IgD-negative memory B cell (primary cell): ENCODE measurements around the gene RADIL. TPM values are rescaled to one million over a fixed set of nuclear protein-coding genes. Genes with fewer than 3 reads are reported as not detected.
A peak's percentile ranks its signal among the peaks of the same experiment; 100 is the strongest.
"Not testable (repeated sequence)": the region's sequence is repeated elsewhere in the genome, so short reads cannot be mapped to it uniquely, and the experiment has no call there.

Experiments
- H3K27ac Mint-ChIP-seq, 3 donors: one replicate each; pipeline ENCODE4 v1.8.0; 2020 to 2022; ENCODE audit warnings: mild to moderate bottlenecking in 3 of 3, mixed read lengths in 3 of 3, moderate library complexity in 1 of 3
- H3K27me3 Mint-ChIP-seq: one replicate; pipeline ENCODE4 v1.8.0; 2021; ENCODE audit warnings: mixed read lengths
- H3K36me3 Mint-ChIP-seq: one replicate; pipeline ENCODE4 v1.8.0; 2020; ENCODE audit warnings: mild to moderate bottlenecking, mixed read lengths
- H3K4me1 Mint-ChIP-seq, 3 donors: one replicate each; pipeline ENCODE4 v1.8.0; 2020 to 2022; ENCODE audit warnings: mixed read lengths in 3 of 3, mild to moderate bottlenecking in 1 of 3
- H3K4me3 Mint-ChIP-seq, 4 donors: one replicate each; pipeline ENCODE4 v1.8.0; 2020 to 2022; ENCODE audit warnings: mild to moderate bottlenecking in 4 of 4, mixed read lengths in 4 of 4, moderate library complexity in 3 of 4
- H3K9me3 Mint-ChIP-seq, 3 donors: one replicate each; pipeline ENCODE4 v1.8.0; 2020 to 2021; ENCODE audit warnings: mixed read lengths in 3 of 3, mild to moderate bottlenecking in 1 of 3
- polyA plus RNA-seq: library from polyadenylated mRNA; unstranded; fragments of 300-500 nt; fragmentation: Illumina TruSeq; gene quantifications from one replicate; pipeline ENCODE4 v1.2.3, GENCODE V29; 2021

The RADIL gene
- polyA plus RNA-seq, 1 donor from 2014 or later: not detected

DNA sequence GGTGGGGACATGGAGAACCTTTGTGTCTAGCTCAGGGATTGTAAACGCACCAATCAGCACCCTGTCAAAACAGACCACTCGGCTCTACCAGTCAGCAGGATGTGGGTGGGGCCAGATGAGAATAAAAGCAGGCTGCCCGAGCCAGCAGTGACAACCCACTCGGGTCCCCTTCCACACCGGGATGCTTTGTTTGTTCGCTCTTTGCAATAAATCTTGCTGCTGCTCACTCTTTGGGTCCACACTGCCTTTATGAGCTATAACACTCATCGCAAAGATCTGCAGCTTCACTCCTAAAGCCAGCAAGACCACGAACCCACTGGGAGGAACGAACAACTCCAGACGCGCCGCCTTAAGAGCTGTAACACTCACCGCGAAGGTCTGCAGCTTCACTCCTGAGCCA, 89.3 kb downstream of the RADIL start:
- not testable (repeated sequence) for H3K4me3 Mint-ChIP-seq, H3K27ac Mint-ChIP-seq, H3K27me3 Mint-ChIP-seq, H3K36me3 Mint-ChIP-seq, H3K4me1 Mint-ChIP-seq, H3K9me3 Mint-ChIP-seq

DNA sequence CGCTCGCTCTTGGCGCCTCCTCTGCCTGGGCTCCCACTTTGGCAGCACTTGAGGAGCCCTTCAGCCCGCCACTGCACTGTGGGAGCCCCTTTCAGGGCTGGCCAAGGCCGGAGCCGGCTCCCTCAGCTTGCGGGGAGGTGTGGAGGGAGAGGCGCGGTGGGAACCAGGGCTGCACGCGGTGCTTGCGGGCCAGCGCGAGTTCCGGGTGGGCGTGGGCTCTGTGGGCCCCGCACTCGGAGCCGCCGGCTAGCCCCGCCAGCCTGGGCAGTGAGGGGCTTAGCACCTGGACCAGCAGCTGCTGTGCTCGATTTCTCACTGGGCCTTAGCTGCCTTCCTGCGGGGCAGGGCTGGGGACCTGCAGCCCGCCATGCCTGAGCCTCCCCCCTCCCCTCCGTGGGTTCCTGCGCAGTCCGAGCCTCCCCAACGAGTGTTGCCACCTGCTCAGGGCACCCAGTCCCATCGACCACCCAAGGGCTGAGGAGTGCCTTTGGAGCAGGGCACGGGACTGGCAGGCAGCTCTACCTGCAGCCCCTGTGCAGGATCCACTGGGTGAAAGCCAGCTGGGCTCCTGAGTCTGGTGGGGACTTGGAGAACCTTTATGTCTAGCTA, 90.0 kb downstream of the RADIL start:
- not testable (repeated sequence) for H3K36me3 Mint-ChIP-seq, H3K9me3 Mint-ChIP-seq, H3K4me1 Mint-ChIP-seq, H3K4me3 Mint-ChIP-seq, H3K27ac Mint-ChIP-seq, H3K27me3 Mint-ChIP-seq

DNA sequence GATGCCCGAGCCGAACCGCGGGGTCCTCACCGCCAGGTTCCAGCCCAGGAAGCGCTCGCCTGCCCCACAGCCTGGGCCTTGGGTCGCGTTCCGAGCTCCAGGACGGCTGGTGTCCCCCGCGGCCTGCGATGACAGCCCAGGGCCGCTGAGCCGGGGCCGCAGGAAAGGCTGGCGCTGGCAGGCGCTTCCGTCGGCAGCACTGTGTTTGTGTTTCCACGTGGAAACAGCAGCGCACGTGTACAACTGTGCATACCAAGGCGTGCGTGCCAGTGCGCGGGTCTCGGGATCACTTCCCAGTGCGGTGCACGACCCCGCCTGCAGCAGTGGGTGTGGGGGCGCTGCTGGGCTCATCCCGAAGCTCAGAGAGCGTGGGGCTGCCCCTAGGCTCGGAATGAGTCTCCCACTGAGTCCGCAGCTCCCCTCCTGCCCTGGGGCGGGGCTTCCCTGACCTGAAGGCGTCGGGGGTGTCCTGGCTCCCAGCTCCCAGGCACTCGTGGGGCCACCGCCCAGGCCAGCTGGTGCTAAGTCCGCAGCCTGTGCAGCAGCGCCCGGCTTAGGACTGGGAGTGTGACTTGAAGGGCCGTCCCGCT, 90.9 kb downstream of the RADIL start:
- Mint-ChIP-seq H3K27me3 (no peaks in the 10 kb centered on the region), H3K4me3 (peak overlapping the region in 1 of 4 donors; percentile 34), H3K4me1 (no peaks in the 10 kb centered on the region), H3K9me3 (no peaks in the 10 kb centered on the region), H3K27ac (no peak overlapping the region), H3K36me3 (peaks cover 3% of the 10 kb centered on the region)

DNA sequence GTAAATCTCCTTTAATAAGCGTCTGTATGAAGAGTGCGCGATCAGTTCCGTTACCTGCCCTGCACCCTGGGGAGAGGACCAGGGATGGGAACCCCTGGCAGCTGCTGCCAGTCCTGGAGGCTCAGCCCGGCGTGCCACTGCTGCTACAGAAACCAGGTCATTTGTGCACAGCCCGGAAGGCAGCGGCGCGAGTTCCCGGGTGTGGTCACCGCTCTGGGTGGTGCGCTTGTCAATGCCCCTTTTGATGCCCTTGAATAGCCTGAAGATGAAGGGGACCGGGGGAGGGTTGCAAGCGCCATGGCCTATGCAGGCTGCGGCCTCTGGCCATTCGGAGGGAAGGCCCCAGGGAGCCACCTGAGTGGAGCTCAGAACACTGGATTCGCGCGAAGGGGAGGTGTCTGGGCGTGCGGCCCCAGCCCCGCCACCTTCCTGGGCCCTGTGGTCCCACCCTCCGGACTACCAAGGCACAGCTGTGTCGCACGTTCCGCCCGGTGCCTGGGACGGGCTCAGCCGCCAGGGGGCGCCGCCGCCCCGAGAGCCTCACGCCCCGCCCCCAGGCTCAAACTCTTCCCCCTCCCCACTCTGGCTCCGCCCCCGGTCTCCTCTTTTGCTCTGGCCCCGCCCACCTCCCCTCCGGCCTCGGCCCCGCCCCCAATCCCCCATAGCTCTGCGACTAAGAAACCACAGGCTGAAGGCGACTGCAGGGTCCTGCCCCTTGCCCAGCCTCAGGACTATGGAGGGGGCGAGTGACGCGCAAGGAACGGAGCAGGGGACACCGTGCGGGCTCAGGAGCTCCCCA, 91.6 kb downstream of the RADIL start:
- Mint-ChIP-seq H3K4me3 (peak overlapping the region in 1 of 4 donors; percentile 34), H3K4me1 (no peaks in the 10 kb centered on the region), H3K9me3 (no peaks in the 10 kb centered on the region), H3K36me3 (peaks cover 3% of the 10 kb centered on the region), H3K27ac (no peak overlapping the region), H3K27me3 (no peaks in the 10 kb centered on the region)

DNA sequence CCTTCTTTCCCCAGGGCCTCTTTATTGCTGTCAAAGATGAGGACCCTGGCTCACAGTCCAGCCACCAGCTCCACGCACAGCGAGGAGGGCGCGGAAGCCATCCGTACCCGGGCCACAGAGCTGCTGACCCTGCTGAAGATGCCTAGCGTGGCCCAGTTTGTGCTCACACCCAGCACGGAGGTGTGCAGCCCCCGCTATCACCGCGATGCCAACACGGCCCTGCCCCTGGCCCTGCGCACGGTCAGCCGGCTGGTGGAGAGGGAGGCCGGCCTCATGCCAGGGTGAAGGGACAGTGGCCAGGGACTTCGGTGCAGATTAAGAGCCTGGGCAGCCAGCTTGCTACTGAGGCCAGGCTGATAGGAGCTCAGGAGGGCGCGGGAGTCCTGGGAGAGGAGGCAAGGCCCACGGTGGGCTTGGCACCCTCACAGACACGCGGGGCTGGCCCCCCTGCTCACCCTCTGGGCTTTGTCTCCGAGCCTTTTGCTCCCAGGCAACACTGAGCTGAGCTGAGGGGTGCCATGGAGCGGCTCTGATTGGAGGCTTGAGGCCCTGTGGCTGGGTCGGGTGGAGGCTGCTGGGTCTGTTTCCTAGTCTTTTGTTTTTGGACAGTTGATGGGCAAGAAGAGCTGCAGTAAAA, 92.3 kb downstream of the RADIL start:
- Mint-ChIP-seq H3K27me3 (no peaks in the 10 kb centered on the region), H3K27ac (no peak overlapping the region)

DNA sequence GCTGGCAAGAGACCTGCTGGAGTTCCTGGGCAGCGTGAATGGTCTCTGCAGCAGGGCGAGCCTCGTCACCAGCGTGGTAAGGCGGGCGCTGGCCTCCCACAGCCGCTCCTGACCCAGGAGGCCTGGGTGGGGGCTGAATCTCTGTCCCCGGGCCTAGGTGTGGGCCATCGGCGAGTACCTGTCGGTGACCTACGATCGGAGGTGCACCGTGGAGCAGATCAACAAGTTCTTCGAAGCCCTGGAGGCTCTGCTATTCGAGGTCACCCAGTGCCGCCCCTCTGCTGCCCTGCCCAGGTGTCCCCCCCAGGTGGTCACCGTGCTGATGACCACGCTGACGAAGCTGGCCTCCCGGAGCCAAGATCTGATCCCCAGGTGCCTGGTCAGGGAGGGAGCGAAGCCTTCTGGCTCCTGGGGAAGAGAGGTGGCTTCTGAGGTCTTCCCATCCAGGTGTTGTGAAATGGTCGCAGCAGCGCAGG, 93.0 kb downstream of the RADIL start:
- Mint-ChIP-seq H3K9me3 (no peaks in the 10 kb centered on the region), H3K36me3 (peaks cover 3% of the 10 kb centered on the region), H3K27me3 (no peaks in the 10 kb centered on the region), H3K4me3 (peak overlapping the region in 1 of 4 donors; percentile 68), H3K4me1 (no peaks in the 10 kb centered on the region), H3K27ac (no peak overlapping the region)

More for the DNA sequence above, 92.3 kb downstream of the RADIL start:
- H3K9me3 Mint-ChIP-seq: no peaks in the 10 kb centered on the region
- H3K4me3 Mint-ChIP-seq: no peak overlapping the region
- peaks cover 3% of the 10 kb centered on the region for H3K36me3 Mint-ChIP-seq
- H3K4me1 Mint-ChIP-seq: no peaks in the 10 kb centered on the region

DNA sequence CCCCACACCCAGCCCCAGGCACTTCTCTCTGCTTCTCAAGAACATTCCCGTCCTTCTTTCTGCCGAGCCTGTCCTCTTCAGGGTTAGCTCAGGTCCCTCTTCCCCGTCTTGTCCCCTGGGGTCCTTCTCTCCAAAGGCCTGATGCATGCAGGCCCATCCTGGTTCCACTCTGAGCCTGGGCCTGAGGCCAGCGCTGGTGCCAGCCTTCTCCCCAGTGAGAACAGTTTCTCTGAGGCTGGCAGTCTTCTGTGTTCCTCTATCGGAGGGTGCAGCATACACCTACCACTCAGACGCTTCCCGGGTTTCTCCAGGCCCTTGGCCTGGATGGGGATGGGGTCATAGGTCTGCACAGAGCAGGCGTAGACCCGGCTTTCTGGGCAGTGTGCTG, 93.4 kb downstream of the RADIL start:
- Mint-ChIP-seq H3K4me3 (no peak overlapping the region), H3K27ac (no peak overlapping the region), H3K4me1 (no peaks in the 10 kb centered on the region), H3K27me3 (no peaks in the 10 kb centered on the region), H3K9me3 (no peaks in the 10 kb centered on the region), H3K36me3 (peaks cover 3% of the 10 kb centered on the region)

DNA sequence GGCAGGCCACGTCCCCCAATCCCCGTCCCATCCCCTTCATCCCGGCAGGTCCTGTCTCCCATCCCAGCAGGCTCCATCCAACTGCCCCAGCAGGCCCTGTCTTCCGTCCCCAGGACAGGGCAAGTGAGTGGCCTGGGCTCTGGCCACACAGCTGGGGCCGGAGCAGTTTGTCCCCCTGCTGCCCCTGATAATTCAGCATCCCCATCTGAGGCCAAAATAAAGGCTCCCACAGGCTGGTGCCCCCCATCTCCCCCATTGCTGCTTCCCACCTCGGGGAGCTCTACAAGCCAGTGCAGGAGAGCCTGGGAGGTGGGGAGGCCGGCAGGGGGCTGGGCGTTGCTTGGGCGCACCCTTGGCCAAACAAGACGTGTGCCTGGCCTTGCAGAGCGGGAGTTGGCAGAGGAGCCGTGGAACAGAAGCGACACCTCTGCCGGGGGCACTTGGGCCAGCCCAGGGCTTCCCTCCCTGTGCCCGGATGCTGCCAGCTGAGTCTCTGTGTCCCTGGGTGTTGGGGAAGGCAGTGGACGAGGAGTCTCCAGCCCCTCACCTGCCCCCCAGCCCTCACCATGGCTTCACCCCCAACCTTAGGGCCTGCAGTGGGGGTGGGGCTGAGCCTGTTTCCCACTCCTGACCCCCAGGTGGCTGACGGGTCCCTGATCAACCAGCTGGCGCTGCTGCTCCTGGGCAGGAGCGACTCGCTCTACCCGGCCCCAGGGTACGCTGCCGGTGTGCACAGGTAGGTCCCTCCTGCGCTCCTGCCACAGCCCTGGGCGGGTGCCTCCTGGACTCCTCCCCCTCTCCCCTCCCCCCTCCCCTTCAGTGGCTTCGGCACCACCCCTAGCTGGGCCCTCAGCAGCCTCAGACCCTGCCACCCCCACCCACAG, 94.1 kb downstream of the RADIL start:
- H3K27ac Mint-ChIP-seq: no peak overlapping the region
- no peaks in the 10 kb centered on the region for H3K4me1 Mint-ChIP-seq
- no peak overlapping the region for H3K4me3 Mint-ChIP-seq
- peaks cover 1% of the 10 kb centered on the region for H3K36me3 Mint-ChIP-seq
- no peaks in the 10 kb centered on the region for H3K9me3 Mint-ChIP-seq
- H3K27me3 Mint-ChIP-seq: no peaks in the 10 kb centered on the region

DNA sequence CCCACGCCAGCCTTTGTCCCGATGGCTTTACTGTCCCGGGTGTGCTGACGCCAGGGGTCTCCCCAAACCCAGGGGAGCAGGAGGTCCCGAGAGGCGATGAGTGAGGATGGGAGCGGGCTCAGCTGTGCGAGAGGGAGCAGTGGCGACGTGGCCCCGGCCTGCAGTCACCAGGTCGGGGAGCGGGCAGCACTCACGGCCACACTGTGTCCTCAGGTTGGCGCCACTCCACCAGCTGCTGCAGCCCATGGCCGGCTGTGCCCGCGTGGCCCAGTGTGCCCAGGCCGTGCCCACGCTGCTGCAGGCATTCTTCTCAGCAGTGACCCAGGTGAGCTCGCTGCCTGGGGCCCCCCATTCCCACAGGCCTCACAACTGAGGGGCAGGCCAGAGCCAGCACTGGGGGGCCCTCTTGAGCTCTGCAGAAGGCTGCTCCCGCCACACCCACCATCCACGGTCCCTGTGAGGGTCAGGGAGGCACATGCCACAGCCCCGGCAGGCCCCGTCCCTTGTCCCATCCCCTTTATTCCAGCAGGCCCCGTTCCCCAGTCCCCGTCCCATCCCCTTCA, 94.8 kb downstream of the RADIL start:
- Mint-ChIP-seq H3K9me3 (no peaks in the 10 kb centered on the region), H3K4me3 (no peak overlapping the region), H3K27ac (no peak overlapping the region), H3K4me1 (no peaks in the 10 kb centered on the region), H3K27me3 (no peaks in the 10 kb centered on the region), H3K36me3 (peaks cover 1% of the 10 kb centered on the region)

DNA sequence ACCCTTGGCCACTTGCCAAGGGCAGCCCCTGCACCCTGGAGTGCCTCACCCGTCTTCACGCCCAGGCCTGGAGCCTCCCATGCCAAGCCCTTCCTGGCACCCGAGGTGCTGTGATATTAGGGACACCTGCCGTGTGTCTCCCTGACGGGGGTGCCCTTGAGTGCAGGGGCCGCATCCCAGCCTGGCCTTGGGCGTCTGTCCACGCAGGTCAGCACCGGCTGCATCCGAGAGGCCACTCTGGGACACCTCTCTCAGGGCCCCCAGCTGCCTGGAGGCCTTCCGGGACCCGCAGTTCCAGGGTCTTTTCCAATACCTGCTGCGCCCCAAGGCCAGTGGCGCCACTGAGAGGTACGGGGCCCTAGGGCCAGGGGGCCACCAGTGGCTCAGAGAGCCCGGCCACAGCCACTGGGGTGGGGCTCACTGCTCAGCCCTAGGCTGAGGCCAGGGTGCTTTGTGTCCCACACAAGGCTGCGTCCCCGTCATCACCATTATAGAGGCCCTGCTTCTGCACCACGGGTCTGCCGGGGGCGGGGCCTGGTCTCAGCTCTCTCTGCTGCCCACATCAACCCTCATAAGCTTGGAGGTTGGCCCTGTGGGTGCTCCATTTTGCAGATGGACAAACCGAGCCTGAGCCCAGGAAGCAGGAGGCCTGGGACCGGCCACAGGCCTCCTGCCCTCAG, 95.4 kb downstream of the RADIL start:
- Mint-ChIP-seq H3K36me3 (peaks cover 1% of the 10 kb centered on the region), H3K27me3 (no peaks in the 10 kb centered on the region), H3K27ac (peak overlapping the region in 1 of 3 donors; percentile 27), H3K4me1 (no peaks in the 10 kb centered on the region), H3K9me3 (no peaks in the 10 kb centered on the region), H3K4me3 (no peak overlapping the region)

DNA sequence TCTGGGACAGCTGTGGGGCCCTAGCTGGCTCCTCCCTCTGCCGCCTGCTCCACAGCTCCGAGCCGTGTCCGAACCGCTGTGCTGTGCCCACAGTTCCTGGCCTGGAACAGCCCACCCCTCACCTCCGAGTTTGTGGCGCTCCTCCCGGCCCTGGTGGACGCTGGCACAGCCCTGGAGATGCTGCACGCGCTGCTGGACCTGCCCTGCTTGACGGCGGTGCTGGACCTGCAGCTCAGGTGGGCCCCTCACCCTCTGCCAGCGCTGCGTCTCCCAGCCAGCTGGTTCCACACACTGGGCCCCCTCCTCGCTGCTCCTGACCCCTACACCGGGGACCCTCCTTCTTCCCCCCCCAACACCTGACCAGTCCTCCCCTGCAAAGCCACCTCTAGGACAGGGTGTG, 96.0 kb downstream of the RADIL start:
- Mint-ChIP-seq H3K4me1 (no peaks in the 10 kb centered on the region), H3K27me3 (no peaks in the 10 kb centered on the region), H3K36me3 (peaks cover 1% of the 10 kb centered on the region), H3K27ac (no peak overlapping the region), H3K9me3 (no peaks in the 10 kb centered on the region), H3K4me3 (no peak overlapping the region)

DNA sequence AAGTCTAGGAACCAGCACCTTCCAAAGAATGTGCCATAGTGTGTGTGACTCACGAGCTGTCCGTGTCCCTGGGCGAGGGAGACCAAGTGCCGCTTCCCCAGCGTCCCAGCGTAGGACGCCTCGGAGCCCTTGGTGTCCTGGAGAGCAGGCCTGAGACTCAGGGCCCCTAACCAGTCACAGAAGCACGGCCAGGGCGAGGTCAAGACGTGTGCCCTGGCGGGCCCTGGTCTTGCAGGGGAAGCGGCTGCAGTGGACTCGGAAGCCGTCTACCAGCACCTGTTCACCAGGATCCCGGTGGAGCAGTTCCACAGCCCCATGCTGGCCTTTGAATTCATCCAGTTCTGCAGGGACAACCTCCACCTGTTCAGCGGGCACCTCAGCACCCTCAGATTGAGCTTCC, 97.5 kb downstream of the RADIL start:
- no peaks in the 10 kb centered on the region for H3K27me3 Mint-ChIP-seq
- no peak overlapping the region for H3K27ac Mint-ChIP-seq
- H3K36me3 Mint-ChIP-seq: peaks cover 1% of the 10 kb centered on the region
- no peaks in the 10 kb centered on the region for H3K9me3 Mint-ChIP-seq
- H3K4me3 Mint-ChIP-seq: no peak overlapping the region
- no peaks in the 10 kb centered on the region for H3K4me1 Mint-ChIP-seq

DNA sequence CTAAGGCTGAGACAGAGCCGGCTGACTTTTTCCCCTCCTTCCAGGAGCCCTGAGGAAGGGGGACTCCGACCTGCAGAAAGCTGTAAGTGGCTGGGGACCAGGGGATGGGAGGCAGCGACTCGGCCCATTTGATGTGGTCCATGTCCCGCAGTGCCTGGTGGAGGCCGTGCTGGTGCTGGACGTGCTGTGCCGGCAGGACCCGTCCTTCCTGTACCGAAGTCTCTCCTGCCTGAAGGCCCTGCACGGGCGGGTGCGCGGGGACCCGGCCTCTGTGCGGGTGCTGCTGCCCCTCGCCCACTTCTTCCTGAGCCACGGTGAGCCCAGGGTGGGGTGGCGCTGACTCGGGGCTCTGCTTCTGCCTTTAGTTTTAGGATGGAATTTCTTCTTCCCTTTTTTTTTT, 98.1 kb downstream of the RADIL start:
- peaks cover 1% of the 10 kb centered on the region for H3K36me3 Mint-ChIP-seq
- H3K4me1 Mint-ChIP-seq: no peaks in the 10 kb centered on the region
- no peak overlapping the region for H3K27ac Mint-ChIP-seq
- no peak overlapping the region for H3K4me3 Mint-ChIP-seq
- no peaks in the 10 kb centered on the region for H3K27me3 Mint-ChIP-seq
- H3K9me3 Mint-ChIP-seq: no peaks in the 10 kb centered on the region

DNA sequence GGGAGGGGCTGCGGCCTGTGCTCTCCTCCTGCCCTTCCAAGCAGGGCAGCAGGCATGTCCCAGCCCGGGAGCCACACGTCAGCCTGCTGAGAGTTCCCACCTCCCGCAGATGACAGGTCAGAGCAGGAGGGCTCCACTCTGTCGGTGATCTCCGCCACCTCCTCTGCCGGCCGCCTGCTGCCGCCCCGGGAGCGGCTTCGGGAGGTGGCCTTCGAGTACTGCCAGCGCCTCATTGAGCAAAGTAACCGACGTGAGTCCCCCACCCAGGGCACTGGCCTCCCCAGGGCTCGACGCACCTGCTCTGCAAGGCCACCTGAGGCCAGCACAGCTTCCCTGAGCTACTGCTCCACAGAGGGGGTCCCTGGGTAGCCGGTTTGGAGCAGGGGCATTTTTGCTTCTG, 98.7 kb downstream of the RADIL start:
- H3K27ac Mint-ChIP-seq: no peak overlapping the region
- H3K4me1 Mint-ChIP-seq: no peaks in the 10 kb centered on the region
- no peaks in the 10 kb centered on the region for H3K36me3 Mint-ChIP-seq
- no peaks in the 10 kb centered on the region for H3K9me3 Mint-ChIP-seq
- no peaks in the 10 kb centered on the region for H3K27me3 Mint-ChIP-seq
- H3K4me3 Mint-ChIP-seq: no peak overlapping the region
